Stimulated activated CD4-positive, alpha-beta T cell treated with anti-CD3 and anti-CD28 coated beads, Interleukin-1b, Interleukin-23, amount 100 ng/mL, for 24 hours (primary cell): ENCODE results near the gene TREX2.

Experiments used
- DNase-seq, 4 experiments: peaks; one replicate each; pipeline ENCODE4 v3.0.0-alpha.2; 2020; ENCODE audit warnings: low read depth in 4 of 4, low spot score in 1 of 4

TREX2 gene

DNA sequence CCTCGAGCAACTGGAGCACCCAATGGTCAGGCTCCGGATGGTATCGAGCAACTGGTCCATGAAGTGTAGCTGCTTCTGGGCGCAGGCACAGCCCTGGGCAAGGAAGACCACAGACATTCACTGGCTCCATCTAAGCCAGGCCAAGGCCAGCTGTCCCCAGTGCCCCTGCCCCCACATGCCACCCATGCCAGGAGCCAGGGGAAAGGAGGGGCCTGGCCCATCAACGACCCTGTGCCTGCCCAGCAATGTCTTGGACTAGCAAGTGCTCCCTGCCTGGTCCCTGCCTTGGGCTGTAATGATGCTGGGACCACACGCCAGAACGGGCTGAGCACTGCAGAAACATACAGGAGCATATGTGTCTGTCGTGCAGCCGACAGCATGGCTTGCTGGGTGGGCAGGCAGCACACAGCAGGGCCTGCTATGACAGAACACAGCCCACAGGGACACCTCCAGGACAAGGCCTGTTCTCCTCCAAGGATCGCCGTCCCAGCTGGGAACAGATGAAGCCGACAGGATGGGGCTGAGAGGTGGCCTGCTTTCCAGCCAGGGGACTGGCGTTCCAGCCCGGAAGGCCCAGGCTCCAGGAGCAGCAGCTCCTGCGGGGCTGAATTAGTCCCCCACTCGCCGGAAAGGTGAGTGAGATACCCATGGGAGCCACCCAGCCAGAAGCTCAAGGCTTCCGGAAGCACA lies 11.4 kb upstream of the TREX2 start:
- no peak for DNase-seq

DNA sequence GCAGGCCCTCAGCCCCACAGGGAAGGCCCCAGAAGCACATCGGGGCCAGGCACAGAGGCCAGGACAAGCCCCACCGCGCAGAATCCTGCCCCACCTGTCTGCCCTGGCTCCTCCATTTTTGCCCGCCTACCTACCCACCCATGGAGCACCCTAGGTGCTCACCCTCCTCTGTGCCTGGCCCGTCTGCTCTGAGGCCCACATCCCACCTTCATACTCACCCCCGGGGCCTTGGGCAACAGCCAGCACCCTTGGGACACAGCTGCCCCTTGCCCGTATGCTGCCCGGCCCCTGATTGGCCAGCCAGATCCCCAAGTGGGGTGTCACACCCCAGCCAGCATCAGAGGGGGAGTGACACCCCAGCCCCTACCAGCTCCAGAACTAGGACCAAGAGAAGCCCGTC lies 10.8 kb upstream of the TREX2 start:
- DNase-seq = no peak

DNA sequence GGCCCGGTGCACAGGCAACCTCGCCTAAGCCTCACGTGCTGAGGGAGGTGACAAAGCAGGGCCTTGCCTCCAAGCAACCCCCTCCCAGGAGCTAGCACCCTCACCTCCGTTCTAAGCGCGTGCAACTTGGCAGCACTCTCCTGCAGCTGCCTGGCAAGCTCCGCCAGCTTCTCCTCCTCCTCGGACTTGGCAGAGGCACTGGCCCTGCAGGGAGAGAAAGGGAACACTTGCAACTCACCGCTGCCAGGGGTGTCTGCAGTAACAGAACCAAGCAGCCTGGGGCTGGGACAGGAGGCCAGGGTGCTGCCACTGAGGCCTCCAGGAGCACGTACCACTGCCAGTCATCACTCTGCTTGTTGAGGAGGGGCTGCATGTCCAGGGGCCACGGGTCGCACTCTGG lies 10.3 kb upstream of the TREX2 start:
- no peak for DNase-seq

DNA sequence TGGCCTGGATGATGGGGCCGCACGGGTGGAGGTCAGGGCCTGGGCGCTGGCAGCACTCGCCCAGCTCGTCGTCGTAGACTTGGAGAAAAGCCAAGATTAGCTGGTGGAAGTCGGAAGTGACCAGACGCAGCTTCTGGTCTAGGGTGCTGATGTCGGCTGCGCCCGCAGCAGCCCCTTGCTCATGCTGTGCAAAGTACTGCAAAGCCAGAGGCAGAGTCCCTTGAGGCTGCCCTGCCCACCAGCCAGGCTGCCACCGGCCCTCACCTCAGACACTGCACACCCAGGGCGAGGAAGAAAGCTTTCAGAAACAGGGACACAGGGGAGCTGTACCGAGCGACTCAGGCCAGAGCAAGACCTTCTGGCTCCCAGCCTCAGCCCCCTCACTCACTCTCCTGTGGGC lies 9.7 kb upstream of the TREX2 start:
- DNase-seq = no peak

DNA sequence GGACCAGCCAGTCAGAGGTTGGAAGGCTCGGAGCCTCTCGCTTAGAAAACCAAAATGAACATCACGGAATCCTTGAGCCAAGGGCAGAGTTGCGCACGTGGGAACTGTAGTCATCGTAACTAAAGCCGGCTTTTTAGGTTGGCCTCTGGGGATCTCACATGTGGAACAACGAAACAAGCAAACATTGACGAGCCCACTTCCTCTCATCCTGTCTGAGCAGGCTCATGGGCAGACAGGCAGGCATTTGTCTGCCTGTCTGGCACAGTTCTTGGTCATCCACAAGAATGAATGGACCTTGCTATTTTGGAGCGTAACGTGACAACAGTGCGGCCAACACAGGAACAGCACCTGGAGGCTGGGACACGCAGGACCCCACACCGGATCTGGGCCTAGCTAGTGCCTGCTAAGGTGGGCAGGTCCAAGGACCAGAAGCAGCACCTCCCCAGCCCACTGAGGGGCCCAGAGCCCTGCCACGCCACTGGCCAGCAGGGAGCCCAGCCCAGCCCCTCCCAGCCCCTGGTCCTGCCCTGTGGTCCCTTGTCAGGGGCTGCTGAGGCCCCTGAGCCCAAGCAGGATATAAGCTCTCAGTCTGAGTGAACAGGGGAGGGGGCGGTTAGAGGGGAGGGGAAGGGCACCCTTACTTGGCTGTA lies 9.2 kb upstream of the TREX2 start:
- DNase-seq = no peak

DNA sequence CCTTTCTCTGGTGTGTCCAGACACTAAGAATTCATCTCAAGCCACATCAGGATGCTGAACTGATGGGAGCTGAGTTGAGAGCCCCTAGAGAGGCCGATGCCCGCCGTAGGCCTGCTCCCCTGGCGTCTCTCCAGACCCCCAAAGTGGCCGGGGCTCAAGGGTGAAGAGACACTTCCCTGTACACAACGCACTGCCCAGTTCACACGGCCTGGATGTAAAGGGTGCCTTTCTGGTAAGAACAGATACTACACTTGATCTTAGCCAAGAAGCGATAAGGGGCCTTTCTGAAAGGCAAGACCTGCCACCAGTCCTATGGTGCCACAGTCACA lies 5.1 kb upstream of the TREX2 start:
- DNase-seq = no peak

DNA sequence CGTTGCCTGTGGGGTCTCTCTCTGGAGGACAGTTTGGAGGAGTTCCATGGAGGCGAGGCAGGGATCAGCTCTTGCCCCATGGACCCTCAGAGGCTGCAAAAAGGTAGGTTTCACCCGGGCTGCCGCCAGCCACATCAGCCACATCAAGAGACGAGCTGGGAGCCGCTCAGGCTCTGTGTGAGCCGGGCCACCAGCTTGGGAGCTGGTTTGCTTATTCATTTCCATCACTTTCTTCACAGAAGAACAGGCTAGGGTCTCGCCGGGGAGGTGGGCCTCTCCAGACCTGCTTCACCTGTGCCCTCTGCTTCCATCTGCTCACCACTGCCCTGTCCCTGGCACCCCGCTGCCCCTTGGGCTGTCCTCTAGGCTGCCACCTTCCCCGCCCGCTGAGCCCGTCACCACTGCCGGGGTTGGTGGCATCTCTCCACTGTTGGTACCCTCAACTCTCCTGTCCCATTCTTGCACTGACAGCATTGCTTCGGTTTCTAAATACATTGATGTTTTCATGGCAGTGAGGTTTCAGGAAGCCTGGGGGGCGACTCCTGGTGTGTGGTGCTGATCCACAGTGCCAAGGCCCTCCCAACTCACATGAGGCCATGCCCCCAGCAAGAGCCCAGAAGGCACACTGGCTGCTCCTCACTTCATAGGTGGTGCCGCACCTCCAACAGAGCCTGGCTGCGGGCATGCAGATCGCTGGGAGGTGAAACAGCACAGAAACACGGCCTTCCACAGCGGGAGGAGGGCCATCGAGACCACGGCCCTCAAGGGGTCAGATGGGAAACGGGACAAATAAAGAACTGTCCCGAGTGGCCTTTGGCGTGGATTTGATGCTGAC lies 4.5 kb upstream of the TREX2 start:
- no peak for DNase-seq

DNA sequence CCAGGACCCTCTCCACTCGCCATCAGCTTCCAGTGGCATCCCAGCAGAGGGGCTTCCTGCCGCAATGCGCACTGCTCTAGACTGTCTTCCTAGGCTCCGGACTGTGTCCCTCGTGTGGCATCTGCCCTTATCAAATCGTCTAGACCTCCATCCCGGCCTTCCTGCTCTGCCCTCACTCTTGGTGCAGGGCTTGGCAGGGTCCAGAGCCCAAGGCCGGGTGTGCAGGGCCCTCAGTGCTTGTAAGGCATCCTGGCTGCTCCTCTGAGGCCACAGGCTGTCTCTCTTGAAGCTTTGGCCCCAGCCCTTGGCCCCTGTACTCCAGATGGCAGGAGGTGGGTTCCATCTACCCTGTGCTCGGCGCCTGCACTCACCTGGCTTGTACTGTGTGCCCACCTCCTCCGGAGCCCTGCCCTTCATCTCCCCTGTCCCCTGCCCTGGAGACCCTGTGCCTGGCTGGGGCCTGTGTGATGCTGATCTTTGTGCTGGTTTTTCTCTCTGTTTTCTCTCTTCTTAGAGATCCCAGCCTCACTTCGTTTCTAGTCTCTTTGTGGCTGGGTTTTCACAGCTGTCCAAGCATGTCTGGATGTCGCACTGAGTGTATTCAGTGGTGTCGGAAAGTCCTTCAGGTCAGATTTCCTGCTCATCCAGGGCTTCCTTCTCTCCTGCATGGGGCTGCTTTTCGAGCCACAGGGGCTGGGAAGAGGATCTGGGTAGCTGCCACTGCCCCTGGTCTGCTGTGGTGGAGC lies 3.7 kb upstream of the TREX2 start:
- DNase-seq = no peak

DNA sequence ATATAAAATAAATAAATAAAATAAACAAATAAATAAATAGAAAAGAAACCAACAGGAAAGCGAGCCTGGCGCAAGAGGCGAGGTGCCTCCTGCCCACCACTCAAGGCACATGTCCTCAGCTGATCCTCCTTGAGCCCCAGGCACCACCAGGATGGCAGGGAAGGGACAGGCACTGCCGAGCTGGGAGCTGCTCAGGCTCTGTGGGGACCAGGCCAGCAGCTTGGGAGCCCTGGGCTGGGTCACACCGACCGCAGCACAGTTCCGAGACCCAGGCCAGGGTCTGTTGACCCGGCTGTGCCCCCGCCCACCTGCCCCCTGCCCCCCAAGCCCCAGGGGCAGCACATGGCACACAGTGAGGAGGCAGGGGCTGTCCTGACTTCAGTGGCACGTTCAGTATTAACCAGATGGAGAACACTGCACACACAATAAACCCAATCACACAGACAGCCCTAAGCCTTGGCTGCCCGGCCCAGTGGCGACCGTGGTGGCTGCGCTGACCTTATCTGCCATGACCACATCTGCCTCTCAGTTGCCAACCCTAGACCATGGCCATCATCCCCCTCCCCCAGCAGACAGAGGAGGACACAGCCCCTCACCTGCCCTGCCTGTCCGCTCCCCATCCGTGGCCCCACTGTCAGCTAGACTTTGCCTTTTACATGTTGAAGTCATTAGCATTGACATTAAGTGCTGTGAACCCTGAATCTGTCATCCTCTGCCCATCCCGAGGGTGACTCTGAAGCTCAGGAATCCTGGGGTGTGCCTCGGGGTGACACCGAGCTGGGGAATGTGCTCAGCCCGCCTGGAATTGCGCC lies 2.9 kb upstream of the TREX2 start:
- DNase-seq = no peak

DNA sequence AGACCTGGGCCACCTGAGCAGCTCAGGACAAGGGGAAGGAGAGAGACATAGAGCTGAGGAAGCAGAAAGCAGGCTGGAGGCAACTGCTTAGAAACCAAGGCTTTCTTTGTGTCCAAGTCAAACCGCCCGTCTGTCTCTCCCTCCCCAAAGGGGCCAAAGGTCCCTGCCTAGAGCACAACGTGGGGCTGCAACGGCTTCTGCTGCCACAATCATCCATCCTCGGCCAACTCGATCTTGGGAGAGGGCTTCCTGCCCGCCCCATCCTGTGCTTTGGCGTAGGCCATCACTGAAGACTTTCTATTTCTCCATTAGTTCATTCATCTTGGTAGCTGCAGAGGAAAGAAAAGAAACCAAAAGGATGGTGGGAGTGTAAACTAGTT lies 1.7 kb upstream of the TREX2 start:
- no peak for DNase-seq

DNA sequence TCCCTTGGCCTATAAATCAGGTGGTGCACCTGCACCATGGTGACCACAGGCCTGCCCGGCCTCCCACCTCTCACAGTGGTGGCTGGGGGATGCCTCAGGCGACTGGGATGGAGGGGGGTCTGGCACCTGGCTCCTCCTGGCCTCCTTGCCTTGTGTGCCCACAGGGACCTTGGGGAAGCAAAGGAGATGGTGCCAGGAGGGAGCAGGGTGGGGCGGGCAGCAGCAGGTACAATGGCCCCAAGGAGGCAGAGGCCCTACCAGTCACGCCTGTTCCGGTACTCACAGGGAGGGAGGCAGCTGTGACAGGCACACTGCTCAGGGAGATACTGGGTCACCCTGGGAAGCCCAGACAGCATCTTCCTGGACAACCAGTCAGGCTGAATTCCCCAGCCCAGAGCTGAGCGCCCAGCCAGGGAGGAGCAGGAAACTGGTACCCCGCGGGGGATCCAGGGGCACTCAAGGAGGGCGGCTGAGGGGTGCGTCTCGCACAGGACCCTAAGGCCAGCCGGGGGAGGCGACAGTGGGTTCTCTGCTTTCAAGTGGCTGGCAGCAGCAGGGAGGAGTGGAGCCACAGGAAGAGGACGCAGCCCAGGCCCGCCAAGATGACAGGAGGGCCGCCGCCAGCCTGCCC lies 1.2 kb upstream of the TREX2 start:
- no peak for DNase-seq

DNA sequence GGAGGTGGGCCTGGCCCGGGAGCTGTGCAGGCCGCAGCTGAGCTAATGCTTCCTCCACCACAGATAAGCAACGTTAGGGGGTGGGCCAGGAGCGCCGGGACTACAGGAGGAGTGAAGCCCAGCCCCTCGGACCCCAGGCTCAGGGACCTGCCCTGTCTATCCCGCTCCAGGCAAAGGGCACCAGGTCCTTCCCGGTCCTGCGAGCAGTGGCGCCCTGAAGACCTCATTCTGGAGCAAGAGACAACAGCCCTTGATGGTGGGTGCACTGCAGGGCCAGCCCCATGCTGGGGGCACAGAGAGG lies 730 bp upstream of the TREX2 start:
- no peak for DNase-seq

DNA sequence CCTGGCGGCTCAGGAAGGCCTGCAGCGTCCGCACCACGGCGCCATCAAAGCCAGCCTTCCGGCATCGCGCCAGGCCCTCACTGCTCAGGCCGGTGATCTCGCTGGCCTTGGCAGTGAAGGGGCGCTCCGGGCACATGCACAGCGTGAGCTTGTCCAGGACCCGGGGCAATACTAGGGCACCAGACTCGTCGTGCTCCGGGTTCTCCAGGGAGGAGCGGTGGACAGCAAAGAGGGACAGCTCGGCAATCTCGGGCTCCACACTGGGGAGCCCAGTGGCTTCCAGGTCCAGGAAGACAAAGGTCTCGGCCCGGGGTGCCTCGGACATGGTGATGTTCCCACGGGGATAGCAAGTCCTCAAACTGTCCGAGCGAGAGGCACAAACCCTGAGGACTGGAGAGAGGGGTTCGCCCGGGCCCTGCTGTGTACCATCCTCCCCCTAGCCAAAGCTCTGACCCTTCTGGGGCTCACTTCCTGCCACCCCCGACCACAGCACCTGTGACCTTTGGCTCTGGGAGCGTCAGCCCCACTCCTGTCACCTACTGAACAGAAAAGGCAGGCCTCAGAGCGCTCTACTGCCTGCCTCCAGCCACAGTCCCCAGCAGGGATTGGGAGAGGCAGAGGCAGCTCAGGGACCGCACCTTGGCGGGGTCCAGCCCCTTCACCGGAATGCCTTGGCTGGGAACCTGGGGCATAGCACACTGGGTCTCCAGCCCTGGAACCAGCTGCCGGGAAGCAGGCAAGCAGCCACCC lies 575 bp downstream of the TREX2 start:
- DNase-seq = no peak

DNA sequence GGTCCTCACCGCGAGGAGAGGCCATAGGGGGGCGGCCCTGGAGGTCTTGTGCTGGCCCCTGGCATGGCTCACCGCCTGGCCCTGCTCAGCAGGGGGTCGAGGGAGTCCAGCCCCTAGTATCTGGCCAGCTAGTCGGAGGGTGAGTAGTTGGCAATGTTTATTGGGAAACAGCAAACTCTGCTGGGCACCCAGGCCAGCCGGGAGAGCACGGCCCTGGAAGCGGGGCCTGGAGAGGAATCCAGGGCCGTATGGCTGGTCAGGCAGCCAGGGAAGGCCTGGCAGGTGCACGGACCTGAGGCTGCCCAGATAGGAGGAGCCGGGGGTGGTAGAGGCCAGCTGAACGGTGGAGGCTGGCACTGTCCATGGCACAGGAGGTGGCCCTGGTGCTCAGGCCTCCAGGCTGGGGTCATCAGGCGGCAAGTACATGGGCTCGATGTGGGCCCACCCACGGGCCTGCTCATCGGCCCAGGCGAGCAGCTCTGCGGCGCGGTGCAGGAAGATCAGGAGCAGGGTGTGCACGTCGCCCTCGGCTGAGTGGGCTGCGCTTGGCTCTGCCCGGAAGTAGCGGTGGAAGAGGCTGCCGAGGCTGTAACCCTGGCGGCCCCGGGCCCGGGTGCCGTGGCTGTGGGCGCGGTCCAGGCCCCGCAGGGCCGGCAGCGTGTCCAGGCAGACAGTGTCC lies 1.4 kb downstream of the TREX2 start:
- no peak for DNase-seq

DNA sequence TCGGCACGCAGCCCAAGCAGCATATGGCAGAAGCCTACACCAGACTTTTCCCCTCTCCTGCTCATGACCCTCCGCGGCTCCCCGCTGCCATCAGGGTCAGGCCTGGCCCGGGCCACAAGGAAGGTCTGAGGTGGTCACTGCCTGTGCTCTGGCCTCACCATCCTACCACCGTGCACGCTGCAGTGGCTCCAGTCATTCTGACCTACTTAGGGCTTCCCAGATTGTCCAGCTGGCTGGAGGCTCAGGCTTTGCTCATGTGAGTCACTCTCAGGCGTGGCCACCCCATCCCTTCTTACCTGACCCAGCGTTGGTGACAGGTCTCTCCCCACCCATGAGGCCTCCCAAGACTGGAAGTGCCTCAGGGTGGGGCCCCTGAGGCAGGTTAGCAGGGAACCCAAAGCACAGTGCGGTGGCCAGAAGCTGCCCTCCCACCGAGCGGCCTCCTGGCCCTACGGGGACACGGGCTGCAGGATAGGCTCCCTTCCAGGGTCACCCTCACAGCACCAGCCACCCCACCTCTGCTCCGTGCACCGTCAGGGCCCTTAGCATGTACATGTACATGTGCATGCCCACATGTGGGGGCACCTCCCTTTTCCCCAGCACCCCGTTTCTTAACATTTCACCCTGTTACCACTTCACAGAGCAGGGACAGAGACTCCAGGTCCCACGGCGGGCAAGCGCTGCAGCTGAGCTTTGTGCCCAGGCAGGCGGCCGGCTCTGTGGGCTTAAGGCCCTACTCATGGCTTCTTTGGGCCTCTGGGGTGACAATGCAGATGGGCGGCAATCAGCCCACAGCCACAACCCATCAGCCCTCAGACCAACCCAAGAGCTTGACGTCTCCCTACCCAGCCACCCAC lies 2.2 kb downstream of the TREX2 start:
- DNase-seq = no peak

DNA sequence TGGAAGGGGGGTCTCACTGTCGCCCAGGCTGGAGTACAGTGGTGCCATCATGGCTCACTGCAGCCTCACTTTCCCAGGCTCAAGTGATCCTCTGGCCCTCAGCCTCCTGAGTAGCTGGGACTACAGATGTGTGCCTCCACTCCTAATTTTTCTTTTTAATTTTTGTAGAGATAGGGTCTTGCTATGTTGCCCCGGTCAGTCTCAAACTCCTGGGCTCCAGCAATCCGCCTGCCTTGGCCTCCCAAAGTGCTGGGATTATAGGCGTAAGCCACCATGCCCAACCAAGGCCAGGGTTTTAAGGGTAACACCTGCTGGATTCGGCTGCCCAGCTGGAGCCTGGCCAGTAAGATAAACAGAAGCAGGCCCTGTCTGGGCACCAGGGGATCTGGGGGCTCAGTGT lies 3.4 kb downstream of the TREX2 start:
- DNase-seq = no peak

DNA sequence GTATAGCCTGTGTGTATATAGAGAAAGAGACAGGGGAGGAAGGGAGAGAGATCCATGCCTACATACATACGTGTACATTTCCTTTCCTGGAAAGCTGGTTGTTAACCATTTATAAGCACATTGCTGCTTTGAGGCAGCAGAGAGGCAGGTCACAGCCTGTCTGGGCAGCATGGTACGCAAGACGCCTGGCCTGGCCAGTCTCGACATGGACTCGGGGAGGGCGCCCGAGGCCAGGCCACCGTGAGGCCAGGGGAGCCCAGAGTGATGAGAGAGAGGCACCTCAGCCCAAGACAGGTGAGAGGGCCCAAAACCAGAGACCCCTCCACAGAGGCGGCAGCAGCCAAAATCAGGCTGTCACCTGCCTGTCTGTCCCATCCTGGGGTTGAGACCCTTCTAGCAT lies 3.9 kb downstream of the TREX2 start:
- no peak for DNase-seq

DNA sequence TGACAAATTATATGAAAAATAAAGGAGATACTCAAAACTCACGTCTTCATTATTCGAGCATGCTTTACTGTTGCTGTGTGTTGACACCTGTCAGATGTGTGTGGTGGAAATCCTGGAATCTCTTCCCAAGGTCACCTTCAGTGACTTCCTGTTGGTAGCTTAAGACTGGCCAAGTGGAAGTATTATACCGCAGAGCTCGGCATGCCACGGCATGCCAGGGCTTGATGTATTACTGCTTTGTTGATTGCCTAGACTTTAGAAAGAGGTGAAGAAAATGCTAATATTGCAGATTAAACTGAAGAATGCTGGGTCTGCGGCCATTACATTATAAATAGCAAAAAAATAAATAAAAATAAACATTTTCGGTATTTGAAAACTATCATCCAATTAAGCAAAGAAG lies 4.6 kb downstream of the TREX2 start:
- no peak for DNase-seq
